ENCODE data around the gene OR13J1.
"Not testable (repeated sequence)": the region's sequence is repeated elsewhere in the genome, so short reads cannot be mapped to it uniquely, and the experiment has no call there.

OR13J1 gene

GRCh38 chr9:35884908-35885307 is 14.7 kb upstream of the OR13J1 start:
- not testable (repeated sequence) for H3K36me3 ChIP-seq (ENCODE audit: insufficient read depth, low read length); H3K9me3 ChIP-seq (ENCODE audit: control insufficient read depth, insufficient read depth, low read length); H3K9ac ChIP-seq (ENCODE audit: low read depth, low read length); H3K4me1 ChIP-seq (ENCODE audit: insufficient read depth, low read length)

GRCh38 chr9:35882996-35883395 is 12.8 kb upstream of the OR13J1 start:
- H3K36me3 ChIP-seq (ENCODE audit: insufficient read depth, low read length), result no peaks in the 10 kb centered on the region
- H3K9me3 ChIP-seq (ENCODE audit: control insufficient read depth, insufficient read depth, low read length), result no peaks in the 10 kb centered on the region
- H3K4me1 ChIP-seq (ENCODE audit: insufficient read depth, low read length), result no peaks in the 10 kb centered on the region
- no peak overlapping the region for H3K9ac ChIP-seq (ENCODE audit: low read depth, low read length)

GRCh38 chr9:35882263-35882848 is 12.2 kb upstream of the OR13J1 start:
- H3K9me3 ChIP-seq (ENCODE audit: control insufficient read depth, insufficient read depth, low read length), result no peaks in the 10 kb centered on the region
- no peaks in the 10 kb centered on the region for H3K4me1 ChIP-seq (ENCODE audit: insufficient read depth, low read length)
- H3K36me3 ChIP-seq (ENCODE audit: insufficient read depth, low read length), result no peaks in the 10 kb centered on the region
- no peak overlapping the region for H3K9ac ChIP-seq (ENCODE audit: low read depth, low read length)

GRCh38 chr9:35872505-35872904 is 2.3 kb upstream of the OR13J1 start:
- Histone ChIP-seq H3K4me1 (ENCODE audit: insufficient read depth, low read length) (peaks cover 3% of the 10 kb centered on the region; the same call in 1 of the 2 replicates), H3K9ac (ENCODE audit: low read depth, low read length) (no peak overlapping the region), H3K36me3 (ENCODE audit: insufficient read depth, low read length) (no peaks in the 10 kb centered on the region), H3K9me3 (ENCODE audit: control insufficient read depth, insufficient read depth, low read length) (no peaks in the 10 kb centered on the region)

GRCh38 chr9:35871545-35871944 is 1.3 kb upstream of the OR13J1 start:
- H3K4me1 ChIP-seq (ENCODE audit: insufficient read depth, low read length), result peaks cover 3% of the 10 kb centered on the region; the same call in 1 of the 2 replicates
- H3K36me3 ChIP-seq (ENCODE audit: insufficient read depth, low read length), result no peaks in the 10 kb centered on the region
- H3K9ac ChIP-seq (ENCODE audit: low read depth, low read length), result no peak overlapping the region
- no peaks in the 10 kb centered on the region for H3K9me3 ChIP-seq (ENCODE audit: control insufficient read depth, insufficient read depth, low read length)

- H3K9me3 ChIP-seq (ENCODE audit: control insufficient read depth, insufficient read depth, low read length), result no peaks in the 10 kb centered on the region
- peaks cover 3% of the 10 kb centered on the region; the same call in 1 of the 2 replicates for H3K4me1 ChIP-seq (ENCODE audit: insufficient read depth, low read length)
- H3K36me3 ChIP-seq (ENCODE audit: insufficient read depth, low read length), result no peaks in the 10 kb centered on the region
- H3K9ac ChIP-seq (ENCODE audit: low read depth, low read length), result no peak overlapping the region
Observed at GRCh38 chr9:35869621-35870216, 482 bp downstream of the OR13J1 start.

- no peaks in the 10 kb centered on the region for H3K9me3 ChIP-seq (ENCODE audit: control insufficient read depth, insufficient read depth, low read length)
- no peaks in the 10 kb centered on the region for H3K36me3 ChIP-seq (ENCODE audit: insufficient read depth, low read length)
- H3K9ac ChIP-seq (ENCODE audit: low read depth, low read length), result no peak overlapping the region
- peaks cover 3% of the 10 kb centered on the region; the same call in 1 of the 2 replicates for H3K4me1 ChIP-seq (ENCODE audit: insufficient read depth, low read length)
Observed at GRCh38 chr9:35868933-35869332, 1.3 kb downstream of the OR13J1 start.

- Histone ChIP-seq H3K36me3 (ENCODE audit: insufficient read depth, low read length) (no peaks in the 10 kb centered on the region), H3K9me3 (ENCODE audit: control insufficient read depth, insufficient read depth, low read length) (no peaks in the 10 kb centered on the region), H3K9ac (ENCODE audit: low read depth, low read length) (no peak overlapping the region), H3K4me1 (ENCODE audit: insufficient read depth, low read length) (peaks cover 3% of the 10 kb centered on the region; the same call in 1 of the 2 replicates)
Observed at GRCh38 chr9:35867538-35867937, 2.7 kb downstream of the OR13J1 start.

- no peak overlapping the region for H3K9ac ChIP-seq (ENCODE audit: low read depth, low read length)
- peaks cover 3% of the 10 kb centered on the region; the same call in 1 of the 2 replicates for H3K4me1 ChIP-seq (ENCODE audit: insufficient read depth, low read length)
- no peaks in the 10 kb centered on the region for H3K9me3 ChIP-seq (ENCODE audit: control insufficient read depth, insufficient read depth, low read length)
- no peaks in the 10 kb centered on the region for H3K36me3 ChIP-seq (ENCODE audit: insufficient read depth, low read length)
Observed at GRCh38 chr9:35864695-35865255, 5.4 kb downstream of the OR13J1 start.

GRCh38 chr9:35863583-35863982 is 6.6 kb downstream of the OR13J1 start:
- Histone ChIP-seq H3K36me3 (ENCODE audit: insufficient read depth, low read length) (no peaks in the 10 kb centered on the region), H3K4me1 (ENCODE audit: insufficient read depth, low read length) (no peaks in the 10 kb centered on the region), H3K9ac (ENCODE audit: low read depth, low read length) (no peak overlapping the region), H3K9me3 (ENCODE audit: control insufficient read depth, insufficient read depth, low read length) (no peaks in the 10 kb centered on the region)

- no peaks in the 10 kb centered on the region for H3K36me3 ChIP-seq (ENCODE audit: insufficient read depth, low read length)
- H3K9me3 ChIP-seq (ENCODE audit: control insufficient read depth, insufficient read depth, low read length), result no peaks in the 10 kb centered on the region
- no peak overlapping the region for H3K9ac ChIP-seq (ENCODE audit: low read depth, low read length)
- no peaks in the 10 kb centered on the region for H3K4me1 ChIP-seq (ENCODE audit: insufficient read depth, low read length)
Observed at GRCh38 chr9:35862328-35862727, 7.9 kb downstream of the OR13J1 start.

GRCh38 chr9:35861161-35861897 is 8.9 kb downstream of the OR13J1 start:
- Histone ChIP-seq H3K4me1 (ENCODE audit: insufficient read depth, low read length) (no peaks in the 10 kb centered on the region), H3K9me3 (ENCODE audit: control insufficient read depth, insufficient read depth, low read length) (no peaks in the 10 kb centered on the region), H3K36me3 (ENCODE audit: insufficient read depth, low read length) (no peaks in the 10 kb centered on the region), H3K9ac (ENCODE audit: low read depth, low read length) (no peak overlapping the region)

GRCh38 chr9:35859990-35860339 is 10.2 kb downstream of the OR13J1 start:
- no peaks in the 10 kb centered on the region for H3K36me3 ChIP-seq (ENCODE audit: insufficient read depth, low read length)
- H3K9ac ChIP-seq (ENCODE audit: low read depth, low read length), result no peak overlapping the region
- no peaks in the 10 kb centered on the region for H3K9me3 ChIP-seq (ENCODE audit: control insufficient read depth, insufficient read depth, low read length)
- no peaks in the 10 kb centered on the region for H3K4me1 ChIP-seq (ENCODE audit: insufficient read depth, low read length)

GRCh38 chr9:35859310-35859989 is 10.8 kb downstream of the OR13J1 start:
- H3K9me3 ChIP-seq (ENCODE audit: control insufficient read depth, insufficient read depth, low read length), result no peaks in the 10 kb centered on the region
- no peaks in the 10 kb centered on the region for H3K4me1 ChIP-seq (ENCODE audit: insufficient read depth, low read length)
- H3K9ac ChIP-seq (ENCODE audit: low read depth, low read length), result no peak overlapping the region

More at GRCh38 chr9:35859310-35859989, 10.8 kb downstream of the OR13J1 start:
- H3K36me3 ChIP-seq (ENCODE audit: insufficient read depth, low read length), result no peaks in the 10 kb centered on the region
